Inflammatory macrophage (primary cell): ENCODE measurements around the gene SPRR3.

Source experiments
- DNase-seq, 2 donors: peaks; one replicate each; pipeline ENCODE4 v3.0.0-alpha.2; 2020 to 2022
- total RNA-seq, 18 experiments: gene quantifications; one replicate each; lab custom pipeline; 2026; ENCODE audit warnings: mixed read lengths in 6 of 18, inconsistent platforms in 2 of 18; lab: John Stamatoyannopoulos, UW

The SPRR3 gene
- total RNA-seq, result 0 to 0.98 (median 0) reads per million in 18 experiments

DNA sequence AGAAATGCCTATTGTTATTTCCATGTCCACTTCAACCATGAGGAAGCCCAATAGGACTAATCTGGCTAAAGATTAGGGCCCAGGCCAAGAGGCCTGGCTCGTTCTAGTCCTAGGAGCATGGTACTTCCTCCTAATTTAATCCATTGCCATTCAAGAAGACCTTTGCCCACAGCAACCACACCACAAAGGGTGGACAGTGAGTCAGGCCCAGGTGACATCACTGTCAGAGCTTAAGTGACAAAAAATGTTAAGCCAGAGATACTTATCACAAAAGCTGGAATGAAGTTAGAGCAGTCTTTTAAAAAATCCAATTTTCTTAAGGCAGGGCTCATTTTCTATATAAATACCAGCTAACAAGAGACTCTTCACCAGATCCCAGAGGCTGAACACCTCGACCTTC lies at the start of gene SPRR3:
Gene SPRR3 (plus strand): TSS at position 368 of the 400 bp plus-strand sequence. CDS start 1,272 bp downstream, outside the sequence.
- DNase-seq, result no peak

GRCh38 chr1:152953761-152954160 lies 47.8 kb upstream of the SPRR3 start:
- DNase-seq, result no peak

- no peak for DNase-seq
These were observed 47.1 kb upstream of the SPRR3 start for GRCh38 chr1:152954436-152954835.

DNA sequence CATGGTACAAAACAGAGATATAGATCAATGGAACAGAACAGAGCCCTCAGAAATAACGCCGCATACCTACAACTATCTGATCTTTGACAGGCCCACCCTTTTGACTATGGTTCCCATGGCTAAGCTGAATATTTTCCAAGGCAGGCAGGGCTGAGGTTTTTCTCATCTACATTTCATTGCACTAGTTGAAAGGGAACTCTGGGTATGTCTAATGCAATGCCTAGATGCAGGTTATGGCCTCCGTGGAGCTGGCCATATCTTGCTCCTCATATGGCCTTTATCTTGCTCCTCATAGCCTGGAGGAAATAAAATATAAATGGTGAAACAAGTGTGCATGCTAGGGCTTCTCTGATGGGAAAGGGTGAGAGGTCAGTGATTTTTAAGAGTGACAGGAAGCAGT lies 44.0 kb upstream of the SPRR3 start:
- no peak for DNase-seq

DNA sequence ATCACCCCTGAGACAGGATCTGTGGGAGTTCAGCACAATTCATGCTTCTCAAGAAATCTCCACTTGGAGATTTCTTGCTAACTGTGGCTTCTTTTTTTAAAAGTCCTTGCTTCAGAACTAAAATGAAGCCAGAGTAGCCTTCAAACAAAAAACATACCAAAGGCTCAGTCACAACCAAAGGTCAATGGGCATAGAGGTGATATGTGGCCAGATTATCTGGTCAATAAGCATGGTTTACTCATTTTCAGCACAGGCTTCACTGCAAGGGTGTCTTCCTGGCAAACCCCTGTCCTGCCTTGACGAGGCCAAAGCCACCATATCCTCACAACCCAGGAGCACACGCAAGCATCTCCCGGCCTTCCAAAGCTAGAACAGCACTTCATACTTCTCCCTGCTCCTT lies 42.3 kb upstream of the SPRR3 start:
- no peak for DNase-seq

GRCh38 chr1:152959801-152960451 lies 41.6 kb upstream of the SPRR3 start:
- no peak for DNase-seq

DNA sequence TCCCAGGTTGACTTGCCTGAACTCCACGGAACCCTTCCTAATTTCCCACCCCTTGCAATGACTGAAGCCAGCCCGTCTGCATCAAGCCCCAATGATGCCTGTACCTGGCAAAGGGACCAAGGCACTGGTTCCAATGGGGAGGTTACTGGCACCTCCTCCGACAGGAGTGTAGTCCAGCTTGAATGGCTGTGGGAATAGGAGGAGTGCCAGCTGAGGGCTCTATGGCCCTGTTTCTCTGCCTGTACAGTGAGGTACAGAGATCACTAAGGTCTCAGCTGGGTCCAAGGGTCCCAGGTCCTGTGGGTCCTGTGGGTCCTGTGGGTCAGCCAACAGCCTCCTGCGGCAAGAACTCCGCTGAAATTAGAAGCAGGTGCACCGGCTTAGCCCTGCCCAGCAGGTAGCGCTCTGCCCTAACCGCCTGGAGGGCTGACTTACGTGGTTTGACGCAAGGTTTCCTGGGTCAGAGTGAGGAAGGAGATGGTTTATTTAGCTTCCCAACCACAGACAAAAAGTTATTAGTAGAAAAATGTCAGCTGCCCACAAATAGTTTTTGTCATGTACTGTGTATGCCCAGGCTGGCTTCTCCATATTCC lies 41.0 kb upstream of the SPRR3 start:
- no peak for DNase-seq

GRCh38 chr1:152961226-152961891 lies 40.2 kb upstream of the SPRR3 start:
- no peak for DNase-seq

DNA sequence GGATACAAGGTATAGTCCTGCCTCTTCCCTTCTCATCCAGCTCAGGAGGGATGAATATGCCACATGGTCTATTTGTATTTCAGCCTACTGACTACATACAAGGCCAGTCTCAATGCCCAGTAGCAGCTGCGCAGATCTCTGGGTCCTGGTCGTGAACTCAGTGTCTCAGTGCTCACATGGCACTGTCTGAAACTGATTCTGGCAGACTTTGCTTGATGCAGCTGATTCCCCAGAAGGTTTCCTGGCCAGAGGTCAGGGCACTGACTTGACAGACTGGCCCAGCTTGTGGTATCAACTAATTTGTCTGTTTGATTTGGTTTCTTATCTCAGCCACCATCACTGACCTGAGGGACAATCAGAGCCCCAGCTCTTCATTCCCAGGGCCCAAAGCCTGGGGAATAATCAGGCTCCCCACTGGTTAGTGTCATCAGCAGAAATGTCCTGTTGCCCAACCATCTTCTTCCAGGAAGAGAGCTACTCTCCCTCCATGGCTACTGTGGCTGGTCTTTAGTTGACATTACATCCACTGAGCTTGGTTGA lies 38.6 kb upstream of the SPRR3 start:
- DNase-seq, result no peak

DNA sequence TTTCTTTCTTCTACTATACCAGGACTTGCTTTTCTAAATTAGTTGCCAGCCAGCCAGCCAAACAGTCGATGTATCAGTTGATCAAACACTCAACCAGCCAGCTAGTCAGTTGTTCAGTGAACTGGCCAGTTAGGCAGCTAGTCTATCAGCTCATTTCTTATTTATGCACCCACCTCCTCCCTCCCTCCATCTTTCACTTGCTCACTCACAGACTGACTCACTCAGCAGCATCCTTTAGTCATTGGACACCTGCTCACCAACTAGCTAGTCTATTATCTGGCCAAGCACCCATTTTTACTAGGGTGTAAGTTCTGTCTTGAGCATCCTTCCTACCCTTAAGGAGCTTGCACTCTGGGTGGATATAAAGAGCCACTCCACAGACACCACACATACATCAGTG lies 37.0 kb upstream of the SPRR3 start:
- DNase-seq, result no peak

DNA sequence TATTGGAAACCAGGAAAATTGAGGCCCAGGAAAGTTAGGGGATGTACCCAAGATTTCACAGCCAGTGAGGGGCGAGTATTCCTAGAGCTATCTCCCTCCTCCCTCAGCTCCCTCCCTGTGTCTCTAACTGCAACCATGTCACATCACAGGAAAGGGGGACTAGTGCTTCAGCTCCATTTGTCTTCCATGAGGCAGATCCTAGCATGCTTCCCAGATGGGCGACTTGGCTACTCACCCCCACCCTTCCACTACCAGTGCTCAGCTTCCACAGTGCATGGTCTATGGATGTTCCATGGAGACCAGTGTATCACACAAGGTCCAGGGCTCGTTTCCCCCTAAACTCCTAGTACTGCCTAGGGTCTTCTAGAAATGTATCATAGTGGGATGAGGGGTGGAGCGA lies 35.7 kb upstream of the SPRR3 start:
- DNase-seq, result no peak

- DNase-seq, result no peak
These were observed 34.3 kb upstream of the SPRR3 start for GRCh38 chr1:152967201-152967600.

DNA sequence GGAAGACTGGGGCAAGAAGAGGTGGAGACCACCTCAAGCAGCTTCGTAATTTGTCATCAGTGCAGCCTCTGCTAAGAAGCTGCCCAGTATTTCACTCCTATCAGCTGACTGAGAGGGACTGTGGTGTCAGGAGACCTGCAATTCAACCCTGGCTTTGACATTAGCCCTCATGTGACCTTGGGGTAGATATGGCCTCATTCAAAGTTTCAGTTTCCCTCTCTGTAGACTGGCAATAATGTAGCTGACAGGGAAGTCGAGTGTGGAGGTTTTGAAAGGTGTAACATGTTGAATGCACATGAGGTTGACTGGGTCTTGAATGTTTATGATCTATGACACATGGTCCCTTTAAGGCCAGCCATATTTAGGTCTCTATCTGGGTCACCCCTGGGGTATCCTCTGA lies 33.3 kb upstream of the SPRR3 start:
- peak; percentile 16 to 21 for DNase-seq

GRCh38 chr1:152969036-152969435 lies 32.5 kb upstream of the SPRR3 start:
- no peak for DNase-seq

DNA sequence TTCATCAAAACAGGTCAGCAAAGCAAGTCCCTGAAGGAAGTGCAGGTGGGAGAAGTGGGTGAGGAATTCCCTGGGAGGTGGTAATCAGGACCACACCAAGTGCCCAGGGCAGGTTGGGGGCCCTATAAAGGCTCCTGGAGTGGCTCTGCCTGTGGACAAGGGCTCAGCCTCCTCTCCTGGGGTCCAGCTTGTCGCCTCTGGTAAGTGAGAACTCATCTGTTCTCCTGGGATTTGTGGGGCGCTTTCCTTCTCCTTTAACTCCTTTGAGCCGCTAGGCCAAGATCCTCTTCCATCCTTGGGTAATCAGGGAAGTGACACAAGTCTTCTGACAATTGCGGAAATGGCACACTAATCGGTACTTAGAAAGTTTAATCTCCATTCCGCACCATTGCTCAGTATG lies 31.1 kb upstream of the SPRR3 start, which contains the start of gene SPRR4:
Gene SPRR4 (plus strand): TSS at position 154 of the 400 bp plus-strand sequence. CDS start 1,243 bp downstream, outside the sequence.
- no peak for DNase-seq

DNA sequence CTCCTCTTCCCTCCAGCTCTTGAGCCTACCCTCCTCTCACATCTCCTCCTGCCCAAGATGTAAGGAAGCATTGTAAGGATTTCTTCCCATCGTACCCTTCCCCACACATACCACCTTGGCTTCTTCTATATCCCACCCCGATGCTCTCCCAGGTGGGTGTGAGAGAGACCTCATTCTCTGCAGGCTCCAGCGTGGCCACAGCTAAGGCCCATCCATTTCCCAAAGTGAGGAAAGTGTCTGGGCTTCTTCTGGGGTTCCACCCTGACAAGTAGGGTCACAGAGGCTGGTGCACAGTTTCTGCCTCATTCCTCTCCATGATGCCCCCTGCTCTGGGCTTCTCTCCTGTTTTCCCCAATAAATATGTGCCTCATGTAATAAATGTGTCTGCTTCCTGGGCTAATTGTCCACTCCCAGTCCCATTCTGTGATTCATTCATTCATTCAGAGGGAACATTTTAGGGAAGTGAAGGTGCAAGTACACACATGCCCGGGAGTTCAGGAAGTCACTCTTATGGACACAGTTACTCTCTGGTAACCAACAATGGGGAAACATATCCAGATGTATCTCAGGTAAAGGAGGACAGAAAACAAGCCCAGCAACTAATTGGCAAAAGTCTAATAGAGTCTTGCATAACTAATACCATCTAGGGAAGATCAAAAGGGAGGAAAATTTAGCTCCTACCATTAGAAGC lies 29.2 kb upstream of the SPRR3 start:
- no peak for DNase-seq

DNA sequence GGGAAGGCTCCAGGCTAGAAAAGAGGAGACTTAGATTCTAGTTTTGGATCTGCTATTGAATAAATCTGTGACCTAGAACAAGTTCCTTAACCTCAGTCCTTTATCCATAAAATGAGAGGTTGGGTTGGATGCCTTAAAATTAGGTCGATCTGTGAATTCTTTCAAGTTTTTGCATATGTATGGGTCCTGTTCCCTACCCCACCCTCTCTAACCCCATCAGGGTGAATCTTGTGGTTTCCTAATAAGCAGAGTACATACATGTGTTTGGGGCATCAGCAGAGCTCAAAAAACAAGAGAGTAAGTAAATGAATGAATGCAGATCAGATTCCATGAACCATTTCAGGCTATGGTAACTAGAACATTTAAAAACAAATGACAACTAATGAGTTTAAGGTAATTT lies 24.9 kb upstream of the SPRR3 start:
- DNase-seq, result no peak

- no peak for DNase-seq
These were observed 23.9 kb upstream of the SPRR3 start for GRCh38 chr1:152977614-152978013.

DNA sequence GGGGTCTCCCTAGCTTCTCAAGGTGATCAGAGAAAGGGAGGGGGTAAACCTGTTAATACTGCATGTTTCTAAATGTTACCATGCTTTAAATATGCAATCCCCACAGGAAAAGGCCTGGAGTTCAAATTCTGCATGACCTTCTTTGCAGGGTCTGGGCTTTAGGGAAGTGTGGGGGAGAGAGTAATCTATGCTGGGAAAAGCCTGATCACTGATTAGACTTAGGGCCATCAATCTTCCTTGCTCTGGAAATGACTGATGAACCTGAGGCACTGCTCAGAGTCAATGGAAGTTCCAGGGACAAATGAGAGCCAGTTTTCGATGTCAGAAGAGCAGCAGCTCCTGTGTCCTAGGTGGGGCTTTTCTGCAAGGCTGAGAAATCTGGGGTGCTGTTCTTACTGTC lies 20.9 kb upstream of the SPRR3 start:
- no peak for DNase-seq

- DNase-seq, result no peak
These were observed 20.2 kb upstream of the SPRR3 start for GRCh38 chr1:152981146-152981871.

DNA sequence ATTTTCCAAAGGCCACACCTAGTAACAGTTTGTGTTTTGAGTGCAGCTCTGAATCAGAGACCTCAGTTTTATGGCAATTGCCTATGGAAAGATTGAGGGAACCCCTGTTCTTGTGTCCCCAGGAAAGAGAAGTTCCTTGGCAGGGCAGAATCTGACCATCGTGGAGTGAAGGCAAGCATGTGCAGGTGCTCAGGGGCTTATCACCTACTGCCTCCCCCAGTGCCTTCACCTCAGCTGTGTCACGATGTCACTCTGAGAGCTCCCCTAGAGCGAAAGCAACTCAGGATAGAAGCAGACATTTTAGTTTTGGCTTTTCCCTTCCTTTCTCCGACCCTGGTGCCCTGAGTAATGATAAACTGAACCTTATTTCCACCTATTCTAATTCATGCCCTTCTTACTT lies 19.5 kb upstream of the SPRR3 start:
- no peak for DNase-seq

GRCh38 chr1:152983234-152983633 lies 18.3 kb upstream of the SPRR3 start:
- DNase-seq, result no peak
